IMR-90 (cell line): ENCODE results near the gene CLDN7. TPM values are rescaled to one million over a fixed set of nuclear protein-coding genes. Genes with fewer than 3 reads are reported as not detected.

Experiments
- CHD1 ChIP-seq: IDR thresholded peaks from 2 replicates; pipeline ENCODE4 v1.6.1; 2012; ENCODE audit warnings: low read depth, low read length, improper control_type of control experiment
- FOS ChIP-seq: fragments of 150-350 bp; IDR thresholded peaks from 2 replicates; pipeline ENCODE4 v1.6.1; 2016; ENCODE audit warnings: low read depth, low read length
- MAZ ChIP-seq: IDR thresholded peaks from 2 replicates; pipeline ENCODE4 v1.6.1; 2012; ENCODE audit warnings: low read depth, mild to moderate bottlenecking, low read length, improper control_type of control experiment, moderate library complexity, borderline replicate concordance
- RAD21 ChIP-seq: IDR thresholded peaks from 2 replicates; pipeline ENCODE4 v1.6.1; 2012; ENCODE audit warnings: low read length, improper control_type of control experiment
- RCOR1 ChIP-seq: IDR thresholded peaks from 2 replicates; pipeline ENCODE4 v1.6.1; 2012; ENCODE audit warnings: mild to moderate bottlenecking, low read length, improper control_type of control experiment; ENCODE audit not compliant: insufficient replicate concordance
- RFX5 ChIP-seq: IDR thresholded peaks from 2 replicates; pipeline ENCODE4 v1.8.0; 2012; ENCODE audit warnings: low read depth, mild to moderate bottlenecking, low read length, moderate library complexity
- USF2 ChIP-seq: fragments of 150-350 bp; IDR thresholded peaks from 2 replicates; pipeline ENCODE4 v1.6.1; 2017; ENCODE audit warnings: mild to moderate bottlenecking, antibody characterized with exemption, low read length, low read depth
- polyA plus RNA-seq, 3 experiments: library from polyadenylated mRNA; depleted of rRNA; stranded (reverse); fragments of >200 nt; gene quantifications; 2 replicates each; pipeline ENCODE4 v1.2.3, GENCODE V29; 2012; ENCODE audit warnings: low replicate concordance in 1 of 3
- total RNA-seq: library from RNA; depleted of rRNA; stranded (reverse); fragments of >200 nt; gene quantifications from 2 replicates; pipeline ENCODE4 v1.2.3, GENCODE V29; 2012

The CLDN7 gene
- total and polyA plus RNA-seq, 2 of the 4 experiments (the other 2 are of a cell fraction), result 1.4 TPM

GRCh38 chr17:7311110-7311705 is 48.9 kb upstream of the CLDN7 start (continued):
- TF ChIP-seq USF2 (no peak), RAD21 (no peak), CHD1 (no peak), MAZ (no peak), FOS (no peak), RCOR1 (no peak), RFX5 (no peak)
